B cell (primary cell): ENCODE results near the gene HES6. TPM values are rescaled to one million over a fixed set of nuclear protein-coding genes. Genes with fewer than 3 reads are reported as not detected.
"Not testable (repeated sequence)": the region's sequence is repeated elsewhere in the genome, so short reads cannot be mapped to it uniquely, and the experiment has no call there.

Source experiments
- ATAC-seq: fragments of 200-7000 bp; cut with Tn5 transposase; one replicate; pipeline ENCODE4 v1.10.0; 2021; ENCODE audit warnings: low read depth, mild to moderate bottlenecking, moderate number of reproducible peaks, moderate library complexity
- CTCF ChIA-PET: fragments of 350-600 bp; sonication (Branson Sonifier 250); formaldehyde crosslinking; loops from one replicate; lab custom pipeline; 2021; ENCODE audit warnings: antibody characterized with exemption, inconsistent platforms; lab: Charles Lee
- POLR2A ChIA-PET: fragments of 350-600 bp; sonication (Branson Sonifier 250); formaldehyde crosslinking; loops from one replicate; lab custom pipeline; 2021; ENCODE audit warnings: antibody characterized with exemption; lab: Charles Lee
- DNase-seq: peaks from one replicate; pipeline ENCODE4 v3.0.0; 2013
- H2AFZ ChIP-seq: 2 replicates; pipeline ENCODE4 v1.6.1; 2012; ENCODE audit warnings: mild to moderate bottlenecking, low read depth, low read length; ENCODE audit not compliant: insufficient read depth, poor library complexity, severe bottlenecking
- H3K27ac ChIP-seq, 2 donors: 1 replicate in 1 of 2; 2 replicates in 1 of 2; pipeline ENCODE4 v1.5.1; 2012 to 2013; ENCODE audit warnings: low read length in 2 of 2, mild to moderate bottlenecking in 2 of 2, moderate library complexity in 1 of 2
- H3K27me3 ChIP-seq, 4 experiments: fragments of 200-600 bp in 1 of 4; sonication (generic) in 1 of 4; replicated peaks in 1 of 4; 1 replicate in 2 of 4; 2 replicates in 2 of 4; pipeline versions ENCODE4 v1.6.1 to v1.7.0; 2013 to 2016; ENCODE audit warnings: low read length in 3 of 4, mild to moderate bottlenecking in 2 of 4, mixed read lengths in 1 of 4, moderate library complexity in 1 of 4; ENCODE audit not compliant: insufficient read depth in 4 of 4, control insufficient read depth in 3 of 4; ENCODE audit errors: control extremely low read depth in 1 of 4
- H3K36me3 ChIP-seq, 2 experiments: replicated peaks in 1 of 2; 1 replicate in 1 of 2; 2 replicates in 1 of 2; pipeline versions ENCODE4 v1.6.1 to v1.7.1; 2013; ENCODE audit warnings: low read length in 1 of 2; ENCODE audit not compliant: insufficient read depth in 2 of 2, control insufficient read depth in 1 of 2; ENCODE audit errors: control extremely low read depth in 1 of 2, extremely low read depth in 1 of 2
- H3K4me1 ChIP-seq, 2 donors: fragments of 200-600 bp in 1 of 2; sonication (generic) in 1 of 2; 1 replicate in 1 of 2; 2 replicates in 1 of 2; pipeline versions ENCODE4 v1.5.1 to v1.6.1; 2013 to 2017; ENCODE audit warnings: low read length in 2 of 2; ENCODE audit not compliant: control insufficient read depth in 2 of 2, insufficient read depth in 2 of 2
- H3K4me2 ChIP-seq: replicated peaks from 2 replicates; pipeline ENCODE3; 2012; ENCODE audit warnings: mild to moderate bottlenecking, low read depth, low read length; ENCODE audit not compliant: poor library complexity, severe bottlenecking
- H3K4me3 ChIP-seq, 5 experiments: fragments of 200-600 bp in 1 of 5; sonication (generic) in 1 of 5; 1 replicate in 3 of 5; 2 replicates in 2 of 5; pipeline versions ENCODE4 v1.5.1 to v1.7.0; 2011 to 2016; ENCODE audit warnings: low read length in 4 of 5, mild to moderate bottlenecking in 4 of 5, low read depth in 2 of 5, control low read depth in 1 of 5, moderate library complexity in 1 of 5; ENCODE audit not compliant: insufficient read depth in 1 of 5; ENCODE audit errors: control extremely low read depth in 1 of 5, extremely low read depth in 1 of 5
- H3K79me2 ChIP-seq: fragments of 200-600 bp; sonication (generic); one replicate; pipeline ENCODE4 v1.6.0; 2016; ENCODE audit warnings: low read length; ENCODE audit not compliant: control insufficient read depth, insufficient read depth
- H3K9ac ChIP-seq: fragments of 200-600 bp; sonication (generic); 2 replicates; pipeline ENCODE4 v1.6.1; 2017; ENCODE audit warnings: mild to moderate bottlenecking, low read length, moderate library complexity
- H3K9me3 ChIP-seq, 3 donors: one replicate each; pipeline versions ENCODE4 v1.6.1 to v1.7.1; 2013; ENCODE audit warnings: low read length in 2 of 3; ENCODE audit not compliant: control insufficient read depth in 2 of 3, insufficient read depth in 1 of 3; ENCODE audit errors: control extremely low read depth in 1 of 3
- H4K20me1 ChIP-seq: 2 replicates; pipeline ENCODE4 v1.6.0; 2012; ENCODE audit warnings: mild to moderate bottlenecking, low read length; ENCODE audit not compliant: insufficient read depth, control insufficient read depth, poor library complexity, severe bottlenecking
- H3K27ac Mint-ChIP-seq: one replicate; pipeline ENCODE4 v1.8.0; 2021; ENCODE audit warnings: mixed read lengths
- H3K27me3 Mint-ChIP-seq: one replicate; pipeline ENCODE4 v1.8.0; 2021; ENCODE audit warnings: mixed read lengths
- H3K4me1 Mint-ChIP-seq: one replicate; pipeline ENCODE4 v1.8.0; 2021; ENCODE audit warnings: mixed read lengths
- H3K4me3 Mint-ChIP-seq: one replicate; pipeline ENCODE4 v1.8.0; 2021; ENCODE audit warnings: mixed read lengths
- H3K9me3 Mint-ChIP-seq: one replicate; pipeline ENCODE4 v1.8.0; 2022; ENCODE audit warnings: mixed read lengths; ENCODE audit not compliant: insufficient read depth
- EZH2 ChIP-seq: IDR thresholded peaks from 2 replicates; pipeline ENCODE4 v1.6.1; 2012; ENCODE audit warnings: borderline replicate concordance, low read depth, mild to moderate bottlenecking, moderate library complexity, low read length; ENCODE audit not compliant: insufficient read depth, poor library complexity, severe bottlenecking
- WGBS: methylation state at CpG from one replicate; pipeline ENCODE4 v1.1.5; 2013; ENCODE audit warnings: missing lambda C conversion rate; ENCODE audit not compliant: insufficient coverage; 5-methylcytosine and 5-hydroxymethylcytosine counted together
- intact Hi-C: fragments of 100-400 bp; cut with micrococcal nuclease; formaldehyde crosslinking; loops from one replicate; pipeline ENCODE4 v1.10.0; 2022
- polyA plus RNA-seq: library from polyadenylated mRNA; depleted of rRNA; stranded (reverse); fragments of >200 nt; gene quantifications from 2 replicates; pipeline ENCODE4 v1.2.3, GENCODE V29; 2012
- total RNA-seq, 2 donors: library from RNA; stranded (reverse); fragments of 120-200 nt in 1 of 2; gene quantifications; 1 replicate in 1 of 2; 2 replicates in 1 of 2; pipeline versions ENCODE4 v1.2.3 to v1.2.4, GENCODE V29; 2013 to 2022
- TF ChIP-seq, protein P1 (sequence below): fragments of 200-600 bp; IDR thresholded peaks from one replicate; pipeline ENCODE4 v1.8.0; 2022; ENCODE audit warnings: antibody characterized with exemption, mild to moderate bottlenecking

HES6 gene
- total and polyA plus RNA-seq, 2 donors (not counting 1 experiment from before 2014, with no cell fraction given) = 6.5 to 14.3 TPM

DNA sequence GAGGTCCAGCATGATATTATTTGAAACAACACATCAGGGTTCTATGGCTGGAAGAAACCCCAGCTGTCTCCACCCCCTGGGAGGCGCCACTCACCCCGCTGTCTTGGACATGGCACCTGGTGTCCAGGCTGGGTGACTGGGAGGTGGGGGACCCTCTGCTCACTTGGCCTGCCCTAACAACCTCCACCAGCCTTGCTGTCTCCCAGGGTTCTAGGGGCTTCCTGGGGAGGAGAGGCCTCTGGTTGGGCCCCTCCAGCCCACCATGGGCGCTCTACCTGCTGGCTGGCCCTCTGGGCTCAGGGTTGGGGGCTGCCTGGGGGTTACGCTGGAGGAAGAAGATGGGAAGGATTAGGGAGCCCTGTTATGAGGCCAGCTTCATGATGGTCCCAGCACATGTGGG lies 32.3 kb upstream of the HES6 start:
- Histone ChIP-seq H3K79me2 (no peaks in the 10 kb centered on the region), H3K4me1 (no peaks in the 10 kb centered on the region), H4K20me1 (no peaks in the 10 kb centered on the region), H3K27ac (no peak overlapping the region), H3K27me3 (no peaks in the 10 kb centered on the region), H2AFZ (no peak overlapping the region), H3K9ac (no peak overlapping the region), H3K9me3 (no peaks in the 10 kb centered on the region), H3K4me2 (no peak overlapping the region), H3K36me3 (peaks cover 0 to 72% of the 10 kb centered on the region in 2 experiments), H3K4me3 (no peak overlapping the region)
- H3K27ac Mint-ChIP-seq = no peak overlapping the region
- 100% methylated on average over 3 of the region's 4 CpGs for WGBS
- intact Hi-C loops = no loop called here
- TF ChIP-seq EZH2 = no peak
- TF ChIP-seq, protein P1, sequence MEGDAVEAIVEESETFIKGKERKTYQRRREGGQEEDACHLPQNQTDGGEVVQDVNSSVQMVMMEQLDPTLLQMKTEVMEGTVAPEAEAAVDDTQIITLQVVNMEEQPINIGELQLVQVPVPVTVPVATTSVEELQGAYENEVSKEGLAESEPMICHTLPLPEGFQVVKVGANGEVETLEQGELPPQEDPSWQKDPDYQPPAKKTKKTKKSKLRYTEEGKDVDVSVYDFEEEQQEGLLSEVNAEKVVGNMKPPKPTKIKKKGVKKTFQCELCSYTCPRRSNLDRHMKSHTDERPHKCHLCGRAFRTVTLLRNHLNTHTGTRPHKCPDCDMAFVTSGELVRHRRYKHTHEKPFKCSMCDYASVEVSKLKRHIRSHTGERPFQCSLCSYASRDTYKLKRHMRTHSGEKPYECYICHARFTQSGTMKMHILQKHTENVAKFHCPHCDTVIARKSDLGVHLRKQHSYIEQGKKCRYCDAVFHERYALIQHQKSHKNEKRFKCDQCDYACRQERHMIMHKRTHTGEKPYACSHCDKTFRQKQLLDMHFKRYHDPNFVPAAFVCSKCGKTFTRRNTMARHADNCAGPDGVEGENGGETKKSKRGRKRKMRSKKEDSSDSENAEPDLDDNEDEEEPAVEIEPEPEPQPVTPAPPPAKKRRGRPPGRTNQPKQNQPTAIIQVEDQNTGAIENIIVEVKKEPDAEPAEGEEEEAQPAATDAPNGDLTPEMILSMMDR = no peak
- H3K4me3 Mint-ChIP-seq = no peak overlapping the region
- CTCF ChIA-PET = interaction anchor here (1.2 kb wide), 1 partner anchor 9 kb away, joined by 4 read pairs; no protein-coding TSS in a partner anchor
- H3K9me3 Mint-ChIP-seq = no peaks in the 10 kb centered on the region
- POLR2A ChIA-PET = no interaction called here
- ATAC-seq (no peak), DNase-seq (no peak)
- no peaks in the 10 kb centered on the region for H3K4me1 Mint-ChIP-seq
- no peaks in the 10 kb centered on the region for H3K27me3 Mint-ChIP-seq

DNA sequence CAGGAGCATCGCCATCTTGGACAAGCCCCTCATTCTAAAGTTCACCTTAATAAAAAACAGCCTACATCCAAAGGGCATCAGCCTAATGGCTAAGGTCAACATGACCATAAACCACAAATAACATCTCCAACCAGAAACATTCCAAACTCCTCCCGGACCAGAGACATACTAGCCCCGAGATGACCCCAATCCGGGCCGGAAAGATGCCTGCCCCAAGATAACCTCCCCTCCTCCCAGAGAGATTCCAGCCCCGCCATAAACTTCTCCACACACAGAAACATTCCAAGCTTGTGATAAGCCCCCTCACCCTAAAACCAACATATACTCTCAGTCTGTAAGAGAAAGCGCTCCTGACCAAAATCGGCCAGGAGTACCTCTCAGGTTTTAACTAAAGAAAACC lies 31.8 kb upstream of the HES6 start:
- H3K27me3 ChIP-seq, H3K27ac Mint-ChIP-seq, H3K9me3 Mint-ChIP-seq, H3K4me1 Mint-ChIP-seq, H3K4me1 ChIP-seq, H3K27ac ChIP-seq, H3K4me3 Mint-ChIP-seq, CTCF ChIA-PET, H3K9ac ChIP-seq, DNase-seq, H3K4me2 ChIP-seq, H4K20me1 ChIP-seq, H3K79me2 ChIP-seq, ATAC-seq, POLR2A ChIA-PET, intact Hi-C loops, H3K27me3 Mint-ChIP-seq, H3K4me3 ChIP-seq, H3K9me3 ChIP-seq, H2AFZ ChIP-seq: not testable (repeated sequence)
- WGBS = 100% methylated on average over 8 of the region's 8 CpGs
- H3K36me3 ChIP-seq = peaks cover 0 to 70% of the 10 kb centered on the region in 2 experiments
